Chondrocyte (in vitro differentiated cells): ENCODE results near the gene PIGN. TPM values are rescaled to one million over a fixed set of nuclear protein-coding genes. Genes with fewer than 3 reads are reported as not detected.

ENCODE experiments used
- DNase-seq: peaks from one replicate; pipeline ENCODE4 v3.0.0; 2021; ENCODE audit warnings: mixed read lengths, low spot score
- H3K27ac Mint-ChIP-seq: one replicate; pipeline ENCODE4 v1.8.0; 2021; ENCODE audit warnings: mild to moderate bottlenecking, moderate library complexity, mixed read lengths; ENCODE audit not compliant: unreplicated experiment
- H3K27me3 Mint-ChIP-seq: 2 replicates; pipeline ENCODE4 v1.8.0; 2021; ENCODE audit warnings: low read depth, mixed read lengths
- H3K36me3 Mint-ChIP-seq: 2 replicates; pipeline ENCODE4 v1.8.0; 2021; ENCODE audit warnings: low read depth, mixed read lengths
- H3K4me1 Mint-ChIP-seq: 2 replicates; pipeline ENCODE4 v1.8.0; 2021; ENCODE audit warnings: low read depth, mild to moderate bottlenecking, mixed read lengths
- H3K4me3 Mint-ChIP-seq: one replicate; pipeline ENCODE4 v1.8.0; 2021; ENCODE audit warnings: mild to moderate bottlenecking, moderate library complexity, mixed read lengths; ENCODE audit not compliant: unreplicated experiment
- H3K9me3 Mint-ChIP-seq: 2 replicates; pipeline ENCODE4 v1.8.0; 2021; ENCODE audit warnings: low read depth, mixed read lengths
- total RNA-seq: library from RNA; stranded (reverse); gene quantifications from 3 replicates; pipeline ENCODE4 v1.2.1, GENCODE V29; 2021
- TF ChIP-seq, protein P1 (sequence below): fragments of 200-600 bp; sonication (generic); IDR thresholded peaks from 2 replicates; pipeline ENCODE4 v1.5.0; 2021; ENCODE audit warnings: antibody characterized with exemption, mild to moderate bottlenecking, moderate library complexity

Gene PIGN
- total RNA-seq, 1 donor from 2014 or later = 27.3 TPM

DNA sequence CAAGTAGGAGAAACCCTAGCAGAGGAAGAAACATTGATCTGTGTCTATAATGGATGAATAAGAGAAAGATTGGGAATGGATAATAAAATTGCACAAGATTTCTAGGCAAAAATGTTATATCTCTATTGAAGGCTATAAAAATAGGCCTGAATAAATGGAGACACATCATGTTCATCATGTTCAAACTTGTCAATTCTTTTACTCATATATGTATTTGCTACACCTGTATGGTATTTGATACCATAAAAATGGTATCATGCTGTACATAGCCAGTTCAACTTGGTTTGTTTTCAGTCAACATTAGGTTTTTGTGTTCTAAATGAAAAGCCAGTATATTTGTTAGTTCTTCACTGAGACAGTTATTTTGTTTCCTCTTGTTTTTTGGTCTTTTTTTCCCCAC, 161.9 kb downstream of the PIGN start:
- Mint-ChIP-seq H3K9me3 (peaks cover 8% of the 10 kb centered on the region), H3K27ac (no peak overlapping the region), H3K4me1 (peaks cover 27% of the 10 kb centered on the region), H3K4me3 (no peak overlapping the region), H3K27me3 (no peaks in the 10 kb centered on the region), H3K36me3 (no peaks in the 10 kb centered on the region)
- TF ChIP-seq, protein P1, sequence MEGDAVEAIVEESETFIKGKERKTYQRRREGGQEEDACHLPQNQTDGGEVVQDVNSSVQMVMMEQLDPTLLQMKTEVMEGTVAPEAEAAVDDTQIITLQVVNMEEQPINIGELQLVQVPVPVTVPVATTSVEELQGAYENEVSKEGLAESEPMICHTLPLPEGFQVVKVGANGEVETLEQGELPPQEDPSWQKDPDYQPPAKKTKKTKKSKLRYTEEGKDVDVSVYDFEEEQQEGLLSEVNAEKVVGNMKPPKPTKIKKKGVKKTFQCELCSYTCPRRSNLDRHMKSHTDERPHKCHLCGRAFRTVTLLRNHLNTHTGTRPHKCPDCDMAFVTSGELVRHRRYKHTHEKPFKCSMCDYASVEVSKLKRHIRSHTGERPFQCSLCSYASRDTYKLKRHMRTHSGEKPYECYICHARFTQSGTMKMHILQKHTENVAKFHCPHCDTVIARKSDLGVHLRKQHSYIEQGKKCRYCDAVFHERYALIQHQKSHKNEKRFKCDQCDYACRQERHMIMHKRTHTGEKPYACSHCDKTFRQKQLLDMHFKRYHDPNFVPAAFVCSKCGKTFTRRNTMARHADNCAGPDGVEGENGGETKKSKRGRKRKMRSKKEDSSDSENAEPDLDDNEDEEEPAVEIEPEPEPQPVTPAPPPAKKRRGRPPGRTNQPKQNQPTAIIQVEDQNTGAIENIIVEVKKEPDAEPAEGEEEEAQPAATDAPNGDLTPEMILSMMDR = no peak
- DNase-seq = no peak

DNA sequence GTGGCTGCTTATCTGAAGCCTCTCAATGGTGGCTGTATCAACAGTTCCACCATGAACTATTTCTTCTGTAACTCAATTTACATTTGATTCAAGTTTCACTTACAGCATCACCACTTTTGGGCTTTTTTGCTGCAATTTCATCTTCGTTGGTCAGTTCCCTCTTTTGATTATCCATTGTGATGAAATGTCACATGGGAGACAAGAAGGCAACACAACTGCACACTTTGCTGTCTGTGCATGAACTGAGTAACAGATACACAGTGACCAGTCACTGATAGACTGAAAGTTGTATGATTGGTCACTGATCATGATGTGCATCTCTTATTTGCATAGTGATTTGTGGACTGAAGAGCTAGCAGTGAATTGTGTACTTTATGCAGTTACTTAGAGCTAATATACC, 163.3 kb downstream of the PIGN start:
- no peaks in the 10 kb centered on the region for H3K36me3 Mint-ChIP-seq
- H3K4me3 Mint-ChIP-seq = no peak overlapping the region
- no peak for DNase-seq
- H3K4me1 Mint-ChIP-seq = peaks cover 31% of the 10 kb centered on the region
- H3K27ac Mint-ChIP-seq = no peak overlapping the region
- H3K9me3 Mint-ChIP-seq = peaks cover 8% of the 10 kb centered on the region
- TF ChIP-seq, protein P1 = no peak
- no peaks in the 10 kb centered on the region for H3K27me3 Mint-ChIP-seq

DNA sequence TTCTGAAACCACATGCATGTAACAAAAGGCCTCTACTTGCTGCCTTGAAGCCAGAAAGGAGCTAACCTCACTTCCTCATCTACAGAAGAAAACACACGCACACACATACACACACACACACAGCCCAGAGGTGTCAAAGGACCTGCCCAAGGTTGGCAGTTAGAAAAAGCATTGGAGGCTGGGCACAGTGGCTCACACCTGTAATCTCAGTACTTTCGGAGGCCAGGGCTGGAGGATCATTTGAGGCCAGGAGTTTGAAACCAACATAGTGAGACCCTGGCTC, 168.2 kb downstream of the PIGN start:
- peaks cover 3% of the 10 kb centered on the region for H3K36me3 Mint-ChIP-seq
- H3K4me3 Mint-ChIP-seq = no peak overlapping the region
- H3K9me3 Mint-ChIP-seq = peaks cover 6% of the 10 kb centered on the region
- TF ChIP-seq, protein P1 = no peak
- H3K27ac Mint-ChIP-seq = peak overlapping the region; percentile 92
- no peaks in the 10 kb centered on the region for H3K27me3 Mint-ChIP-seq
- H3K4me1 Mint-ChIP-seq = peaks cover 26% of the 10 kb centered on the region
- DNase-seq = no peak

DNA sequence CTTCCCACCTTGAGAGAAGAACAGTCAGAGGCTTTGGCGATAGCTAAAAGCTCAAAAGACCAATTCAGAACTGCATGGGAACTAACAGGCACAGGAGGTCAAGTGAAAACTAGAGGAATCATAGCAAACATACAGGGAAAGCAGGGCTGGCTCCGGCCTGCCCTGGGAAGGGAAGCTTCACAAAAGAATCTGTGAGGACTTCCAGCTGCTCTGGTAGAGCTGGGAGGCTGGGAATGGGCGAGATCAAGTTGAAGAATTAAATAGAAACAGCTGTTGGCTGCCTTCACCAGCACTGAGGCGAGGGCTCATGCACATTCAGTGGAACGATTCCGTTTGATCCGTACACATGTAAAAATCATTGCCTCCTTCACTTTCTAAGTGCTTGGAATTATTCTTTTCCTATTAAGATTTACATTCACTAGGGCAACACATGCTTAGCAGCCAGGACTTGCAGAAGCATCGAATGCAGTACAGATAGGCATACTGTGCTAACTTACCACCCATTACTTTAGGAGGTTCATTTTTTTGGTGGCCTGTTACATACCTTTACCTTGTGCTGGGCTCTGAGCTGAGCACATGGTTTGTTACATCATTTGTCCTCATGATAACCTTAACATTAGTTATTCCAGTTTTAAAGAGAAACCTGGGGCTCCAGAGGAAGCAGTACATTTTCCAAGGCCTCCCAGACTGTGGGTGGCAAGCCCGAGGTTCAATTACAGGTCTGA, 168.7 kb downstream of the PIGN start:
- H3K27ac Mint-ChIP-seq = peak overlapping the region; percentile 92
- H3K9me3 Mint-ChIP-seq = peaks cover 3% of the 10 kb centered on the region
- TF ChIP-seq, protein P1 = no peak
- H3K27me3 Mint-ChIP-seq = no peaks in the 10 kb centered on the region
- H3K4me3 Mint-ChIP-seq = peak overlapping the region; percentile 4
- H3K4me1 Mint-ChIP-seq = peaks cover 26% of the 10 kb centered on the region
- no peak for DNase-seq
- peaks cover 3% of the 10 kb centered on the region for H3K36me3 Mint-ChIP-seq

DNA sequence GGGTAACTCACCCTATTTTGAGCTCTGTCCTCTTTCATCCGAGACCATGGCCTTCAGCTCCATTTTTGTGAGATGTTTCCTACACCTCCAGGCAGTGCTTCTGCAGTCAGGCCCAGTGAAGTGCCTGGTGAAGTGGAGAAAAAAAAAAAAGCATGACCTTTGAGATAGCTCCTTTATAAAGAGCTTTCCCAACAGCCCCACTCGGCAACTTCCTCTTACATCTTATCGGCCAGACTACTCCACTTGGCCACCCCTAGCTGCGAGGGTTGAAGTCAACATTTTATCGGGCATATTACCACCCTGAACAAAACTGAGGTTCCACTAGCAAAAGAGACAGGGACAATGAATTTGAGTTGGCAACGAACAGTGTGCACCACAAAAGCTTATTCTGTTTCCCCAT, 169.2 kb downstream of the PIGN start:
- TF ChIP-seq, protein P1 = no peak
- DNase-seq = no peak
- H3K27me3 Mint-ChIP-seq = no peaks in the 10 kb centered on the region
- peak overlapping the region; percentile 4 for H3K4me3 Mint-ChIP-seq
- peak overlapping the region; percentile 92 for H3K27ac Mint-ChIP-seq
- H3K36me3 Mint-ChIP-seq = peaks cover 3% of the 10 kb centered on the region
- H3K9me3 Mint-ChIP-seq = peaks cover 3% of the 10 kb centered on the region
- peaks cover 26% of the 10 kb centered on the region for H3K4me1 Mint-ChIP-seq
